Heart left ventricle (tissue), 16 donors: ENCODE results near the gene GRM8. TPM values are rescaled to one million over a fixed set of nuclear protein-coding genes. Genes with fewer than 3 reads are reported as not detected.

Experiments
- ATAC-seq, 4 donors: fragments of 200-7000 bp; cut with Tn5 transposase; one replicate each; pipeline ENCODE4 v1.9.1; 2020 to 2022; ENCODE audit warnings: moderate library complexity in 4 of 4, mild to moderate bottlenecking in 3 of 4, moderate number of reproducible peaks in 1 of 4
- DNase-seq, 5 donors: peaks; one replicate each; pipeline ENCODE4 v3.0.0-alpha.2; 2020
- H3K27ac ChIP-seq, 12 donors: fragments of 200-600 bp; sonication (generic) in 4 of 12; one replicate each; pipeline versions ENCODE4 v1.5.0 to v1.8.0; 2016 to 2022; ENCODE audit warnings: mild to moderate bottlenecking in 2 of 12
- H3K27me3 ChIP-seq, 9 donors: fragments of 200-600 bp; sonication (generic) in 2 of 9; one replicate each; pipeline versions ENCODE4 v1.5.1 to v1.8.0; 2016 to 2022; ENCODE audit warnings: mild to moderate bottlenecking in 3 of 9
- H3K36me3 ChIP-seq, 9 donors: fragments of 200-600 bp; sonication (generic) in 2 of 9; one replicate each; pipeline versions ENCODE4 v1.5.0 to v1.8.0; 2018 to 2022; ENCODE audit warnings: mild to moderate bottlenecking in 2 of 9
- H3K4me1 ChIP-seq, 12 donors: fragments of 200-600 bp; sonication (generic) in 4 of 12; one replicate each; pipeline versions ENCODE4 v1.5.0 to v1.8.0; 2016 to 2022; ENCODE audit warnings: mild to moderate bottlenecking in 3 of 12
- H3K4me3 ChIP-seq, 12 donors: fragments of 200-600 bp; sonication (generic) in 4 of 12; one replicate each; pipeline versions ENCODE4 v1.5.0 to v1.8.0; 2017 to 2022; ENCODE audit warnings: mild to moderate bottlenecking in 9 of 12, moderate library complexity in 4 of 12
- H3K9me3 ChIP-seq, 12 donors: fragments of 200-600 bp; sonication (generic) in 4 of 12; one replicate each; pipeline versions ENCODE4 v1.5.0 to v1.8.0; 2016 to 2022; ENCODE audit warnings: mild to moderate bottlenecking in 1 of 12
- CTCF ChIP-seq, 12 donors: fragments of 200-600 bp; sonication (generic) in 4 of 12; IDR thresholded peaks; one replicate each; pipeline versions ENCODE4 v1.5.0 to v1.8.0; 2018 to 2022; ENCODE audit warnings: antibody characterized with exemption in 12 of 12, mild to moderate bottlenecking in 5 of 12
- POLR2A ChIP-seq, 2 donors: fragments of 450-650 bp; IDR thresholded peaks; one replicate each; pipeline ENCODE4 v1.6.1; 2017; ENCODE audit warnings: antibody characterized with exemption in 2 of 2, mild to moderate bottlenecking in 2 of 2, moderate library complexity in 2 of 2
- WGBS, 4 donors: extraction: QIAGEN DNeasy Blood & Tissue Kit in 2 of 4; methylation state at CpG; one replicate each; pipeline versions ENCODE4 v1.1.5 to v1.1.7; 2013 to 2018; 5-methylcytosine and 5-hydroxymethylcytosine counted together
- intact Hi-C, 10 donors: fragments of 100-400 bp; cut with DNase I; formaldehyde crosslinking; loops; one replicate each; pipeline versions ENCODE4 v1.11.1 to v1.14.2; 2022
- polyA plus RNA-seq, 2 donors: library from polyadenylated mRNA; stranded (reverse); fragments of 200-250 nt; gene quantifications; one replicate each; pipeline ENCODE4 v1.2.3, GENCODE V29; 2013
- total RNA-seq, 9 donors: library from RNA; depleted of rRNA in 2 of 9; stranded (reverse); fragments of >200 nt in 2 of 9; fragmentation: NEBNext Ultra II Directional in 3 of 9; extraction: Animal tissue kit (Norgen Biotek cat#: 25700) in 3 of 9; gene quantifications; one replicate each; pipeline versions ENCODE4 v1.1.0 to v1.2.4, GENCODE V29; 2016 to 2023
- donor health status: ischemic (EF 13 %, LVEDD 7.1; RV severe dilation, severe dysfunction).
- donor health status: healthy with polysubstance abuse.
- donor health status: DM: no; HTN: yes; CAD: no.
- donor health status: DM: no; HTN: no; CAD: no.
- donor health status: ischemic (EF 25% LVEDD 6.9; RV normal size, moderate dysfunction).
- donor health status: ischemic (EF 25% LVEDD 5.7; RV mildly dilated, moderate dysfunction).
- donor health status: healthy.
- donor health status: DM: yes; HTN: yes; CAD: no.
- donor health status: ischemic (EF 35%, LVEDD 5.7; RV mildly dilated, moderate dysfunction).
- donor health status: nonischemic (EF 11% LVEDD 7.7; RV severe dilation, severe dysfunction).
- donor health status: DM: yes; HTN: yes; CAD: no.
- donor health status: PGD.
- donor health status: ischemic (EF 29% LVEDD 5.4; RV normal size, mild dysfunction).
- donor health status: nonischemic (EF 23%, LVEDD 6.1; RV moderate dilation, normal function).

Gene GRM8
- total and polyA plus RNA-seq, 11 donors = 0.21 to 0.75 (median 0.32) TPM; not detected in 5

- no peak for ATAC-seq
- H3K4me1 ChIP-seq = no peaks in the 10 kb centered on the region
- no peak for TF ChIP-seq CTCF (IDR thresholded peaks at IDR 0.05)
- no peak for TF ChIP-seq POLR2A (IDR thresholded peaks at IDR 0.05)
- H3K9me3 ChIP-seq = no peaks in the 10 kb centered on the region
- no peak overlapping the region for H3K27ac ChIP-seq
- H3K4me3 ChIP-seq = no peak overlapping the region
- H3K36me3 ChIP-seq = no peaks in the 10 kb centered on the region
- no peak for DNase-seq
- H3K27me3 ChIP-seq = peaks cover 0 to 3% (median 0%) of the 10 kb centered on the region in 9 donors
- intact Hi-C loops = loop anchor here in 1 of 10 donors (10.0 kb wide), 1 partner anchor 59 kb away; no protein-coding TSS in a partner anchor
Observed at GRCh38 chr7:127034186-127034806, 218.4 kb downstream of the GRM8 start.

- TF ChIP-seq CTCF (IDR thresholded peaks at IDR 0.05) (no peak), POLR2A (IDR thresholded peaks at IDR 0.05) (no peak)
- intact Hi-C loops = loop anchor here in 1 of 10 donors (10.0 kb wide), 1 partner anchor 55 kb away; no protein-coding TSS in a partner anchor
- H3K36me3 ChIP-seq = no peaks in the 10 kb centered on the region
- no peak overlapping the region for H3K4me3 ChIP-seq
- no peak overlapping the region for H3K27ac ChIP-seq
- H3K9me3 ChIP-seq = peaks cover 0 to 8% (median 0%) of the 10 kb centered on the region in 12 donors
- 73 to 92% (median 81%) methylated on average over 2 of the region's 2 CpGs for WGBS, 4 donors
- H3K4me1 ChIP-seq = no peaks in the 10 kb centered on the region
- ATAC-seq (no peak), DNase-seq (no peak)
- peaks cover 0 to 3% (median 0%) of the 10 kb centered on the region in 9 donors for H3K27me3 ChIP-seq
Observed at GRCh38 chr7:127029823-127030222, 222.9 kb downstream of the GRM8 start.

DNA sequence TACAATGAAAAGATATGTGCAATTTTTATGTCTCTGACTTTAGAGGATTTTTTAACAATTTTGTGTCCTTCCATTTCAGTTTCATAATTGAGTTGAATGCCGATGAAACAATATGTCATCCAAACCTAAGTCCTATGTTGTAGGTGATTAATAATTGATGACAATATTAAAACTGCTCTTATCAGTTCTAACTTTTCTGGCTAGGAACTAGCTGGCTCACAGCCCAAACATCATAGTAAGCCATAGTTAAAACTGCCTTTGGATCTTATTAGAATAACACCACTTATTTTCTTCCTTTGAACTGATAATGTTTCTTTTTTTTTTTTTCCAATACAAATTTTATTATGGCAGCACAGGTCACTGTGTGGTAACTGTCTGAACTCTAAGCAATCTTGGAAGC, 230.9 kb downstream of the GRM8 start:
- no peak overlapping the region for H3K4me3 ChIP-seq
- no peaks in the 10 kb centered on the region for H3K27me3 ChIP-seq
- WGBS, 4 donors = 74 to 82% (median 79%) methylated on average over 1 of the region's 1 CpG
- H3K9me3 ChIP-seq = peaks cover 0 to 3% (median 0%) of the 10 kb centered on the region in 12 donors
- no peaks in the 10 kb centered on the region for H3K4me1 ChIP-seq
- DNase-seq (no peak), ATAC-seq (no peak)
- TF ChIP-seq POLR2A (IDR thresholded peaks at IDR 0.05) = no peak
- H3K36me3 ChIP-seq = no peaks in the 10 kb centered on the region
- H3K27ac ChIP-seq = no peak overlapping the region
- intact Hi-C loops = no loop called here

DNA sequence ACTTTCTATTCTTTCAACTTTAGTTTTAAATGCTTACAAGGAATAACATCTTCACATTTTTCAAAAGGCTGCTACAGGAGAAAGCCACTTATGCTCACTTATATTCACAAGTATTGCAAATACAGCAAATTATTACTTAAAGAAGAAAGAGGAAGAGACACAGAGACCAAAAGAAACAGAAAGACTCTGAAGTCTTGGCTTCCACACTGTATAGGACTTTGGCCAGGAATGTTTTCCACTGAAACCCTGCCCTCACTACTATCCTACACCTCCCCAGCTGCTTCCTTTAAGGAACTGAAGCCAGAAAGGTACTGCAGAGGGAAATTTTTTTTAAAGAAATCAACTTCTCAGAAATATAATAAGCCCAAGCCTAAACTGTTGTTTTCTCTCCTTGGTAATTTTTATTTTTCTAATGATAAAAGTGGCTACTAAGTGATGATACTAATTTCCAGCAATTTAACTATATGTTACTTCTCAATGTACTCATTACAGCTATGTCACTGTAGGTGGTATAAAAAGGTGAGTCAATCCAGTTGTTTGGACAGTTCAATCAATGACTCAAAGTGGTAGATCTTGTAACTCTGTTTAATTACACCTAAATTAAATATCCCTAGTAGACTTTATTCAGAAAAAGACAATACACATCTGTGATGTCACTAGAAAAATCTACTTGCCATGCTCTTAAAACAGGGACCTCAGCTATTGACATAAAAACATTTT, 231.6 kb downstream of the GRM8 start:
- Histone ChIP-seq H3K9me3 (no peaks in the 10 kb centered on the region), H3K27me3 (no peaks in the 10 kb centered on the region), H3K36me3 (no peaks in the 10 kb centered on the region), H3K27ac (no peak overlapping the region), H3K4me3 (no peak overlapping the region), H3K4me1 (no peaks in the 10 kb centered on the region)
- DNase-seq (no peak), ATAC-seq (no peak)
- intact Hi-C loops = no loop called here
- TF ChIP-seq POLR2A (IDR thresholded peaks at IDR 0.05) (no peak), CTCF (IDR thresholded peaks at IDR 0.05) (no peak)
